Osteoblast (primary cell): ENCODE data around the gene MSANTD2. TPM values are rescaled to one million over a fixed set of nuclear protein-coding genes. Genes with fewer than 3 reads are reported as not detected.

ENCODE experiments used
- DNase-seq: peaks from one replicate; pipeline ENCODE4 v3.0.0; 2011; ENCODE audit warnings: low spot score, mixed read lengths; ENCODE audit not compliant: insufficient read length; ENCODE audit errors: missing footprints
- H2AFZ ChIP-seq: 2 replicates; pipeline ENCODE4 v1.6.0; 2011; ENCODE audit warnings: mild to moderate bottlenecking, low read length
- H3K27ac ChIP-seq: 2 replicates; pipeline ENCODE4 v1.5.1; 2011; ENCODE audit warnings: mild to moderate bottlenecking, low read depth, low read length, moderate library complexity
- H3K27me3 ChIP-seq: 2 replicates; pipeline ENCODE4 v1.6.0; 2012; ENCODE audit warnings: mild to moderate bottlenecking, control low read depth, inconsistent platforms, low read length, moderate library complexity; ENCODE audit not compliant: insufficient read depth
- H3K36me3 ChIP-seq: 2 replicates; pipeline ENCODE4 v1.5.1; 2011; ENCODE audit warnings: mild to moderate bottlenecking, low read length, control low read depth, moderate library complexity; ENCODE audit not compliant: insufficient read depth
- H3K4me1 ChIP-seq: 2 replicates; pipeline ENCODE4 v1.5.1; 2011; ENCODE audit warnings: mild to moderate bottlenecking, low read length, control low read depth, moderate library complexity; ENCODE audit not compliant: insufficient read depth
- H3K4me2 ChIP-seq: 2 replicates; pipeline ENCODE4 v1.6.0; 2011; ENCODE audit warnings: mild to moderate bottlenecking, low read length; ENCODE audit not compliant: insufficient read depth
- H3K4me3 ChIP-seq: fragments of 200-600 bp; sonication (generic); 3 replicates; pipeline ENCODE4 v1.5.1; 2012; ENCODE audit warnings: mild to moderate bottlenecking, low read length, inconsistent platforms; ENCODE audit not compliant: insufficient read depth
- H3K79me2 ChIP-seq: 2 replicates; pipeline ENCODE4 v1.6.0; 2012; ENCODE audit warnings: mild to moderate bottlenecking, low read length, control low read depth, inconsistent platforms; ENCODE audit not compliant: insufficient read depth
- H3K9me3 ChIP-seq: 2 replicates; pipeline ENCODE4 v1.5.1; 2011; ENCODE audit warnings: low read depth, low read length, control low read depth
- H4K20me1 ChIP-seq: 2 replicates; pipeline ENCODE4 v1.6.0; 2012; ENCODE audit warnings: mild to moderate bottlenecking, low read length, control low read depth; ENCODE audit not compliant: insufficient read depth
- CTCF ChIP-seq: IDR thresholded peaks from 2 replicates; pipeline ENCODE4 v1.5.1; 2011; ENCODE audit warnings: mild to moderate bottlenecking, low read depth, low read length, moderate library complexity; ENCODE audit errors: extremely low read depth
- total RNA-seq: library from RNA; depleted of rRNA; stranded (reverse); fragments of >200 nt; gene quantifications from 2 replicates; pipeline ENCODE4 v1.2.3, GENCODE V29; 2012

The MSANTD2 gene
- total RNA-seq, 1 donor = 10.9 TPM

- peaks cover 68% of the 10 kb centered on the region for H4K20me1 ChIP-seq
- no peak overlapping the region for H3K4me3 ChIP-seq
- no peaks in the 10 kb centered on the region for H3K27me3 ChIP-seq
- no peaks in the 10 kb centered on the region for H3K36me3 ChIP-seq
- H3K79me2 ChIP-seq = peaks cover 83% of the 10 kb centered on the region
- no peaks in the 10 kb centered on the region for H3K4me1 ChIP-seq
- no peak for TF ChIP-seq CTCF
- H2AFZ ChIP-seq = no peak overlapping the region
- no peak for DNase-seq
- no peak overlapping the region for H3K4me2 ChIP-seq
- H3K27ac ChIP-seq = no peak overlapping the region
- H3K9me3 ChIP-seq = no peaks in the 10 kb centered on the region
Observed at GRCh38 chr11:124788521-124788920, 11.7 kb downstream of the MSANTD2 start.

GRCh38 chr11:124784051-124784450 is 16.2 kb downstream of the MSANTD2 start:
- H3K9me3 ChIP-seq = no peaks in the 10 kb centered on the region
- no peaks in the 10 kb centered on the region for H3K4me1 ChIP-seq
- peaks cover 43% of the 10 kb centered on the region for H3K79me2 ChIP-seq
- no peak for TF ChIP-seq CTCF
- H3K27me3 ChIP-seq = no peaks in the 10 kb centered on the region
- no peaks in the 10 kb centered on the region for H3K36me3 ChIP-seq
- no peak overlapping the region for H3K27ac ChIP-seq
- DNase-seq = no peak
- no peak overlapping the region for H2AFZ ChIP-seq
- H3K4me2 ChIP-seq = no peak overlapping the region
- H4K20me1 ChIP-seq = peaks cover 34% of the 10 kb centered on the region
- no peak overlapping the region for H3K4me3 ChIP-seq

- Histone ChIP-seq H3K79me2 (peaks cover 38% of the 10 kb centered on the region), H2AFZ (no peak overlapping the region), H3K27me3 (no peaks in the 10 kb centered on the region), H3K36me3 (no peaks in the 10 kb centered on the region), H3K4me1 (no peaks in the 10 kb centered on the region), H3K9me3 (no peaks in the 10 kb centered on the region), H3K4me3 (no peak overlapping the region), H3K4me2 (no peak overlapping the region), H4K20me1 (peaks cover 25% of the 10 kb centered on the region), H3K27ac (no peak overlapping the region)
- TF ChIP-seq CTCF = no peak
- DNase-seq = no peak
Observed at GRCh38 chr11:124783002-124783401, 17.2 kb downstream of the MSANTD2 start.

GRCh38 chr11:124779568-124779967 is 20.6 kb downstream of the MSANTD2 start:
- H3K79me2 ChIP-seq = peaks cover 27% of the 10 kb centered on the region

More at GRCh38 chr11:124779568-124779967, 20.6 kb downstream of the MSANTD2 start:
- Histone ChIP-seq H3K4me2 (no peak overlapping the region), H3K27ac (no peak overlapping the region), H3K27me3 (no peaks in the 10 kb centered on the region), H4K20me1 (peaks cover 6% of the 10 kb centered on the region), H3K4me3 (no peak overlapping the region), H3K36me3 (no peaks in the 10 kb centered on the region), H3K4me1 (no peaks in the 10 kb centered on the region), H3K9me3 (no peaks in the 10 kb centered on the region), H2AFZ (no peak overlapping the region)
- DNase-seq = no peak
- no peak for TF ChIP-seq CTCF
